Body of pancreas (tissue), 4 donors: ENCODE measurements around the gene EDAR.

Source experiments
- CTCF ChIP-seq, 7 experiments: fragments of 450-650 bp in 4 of 7; fragments of 200-600 bp in 3 of 7; sonication (generic) in 3 of 7; IDR thresholded peaks; one replicate each; pipeline ENCODE4 v1.5.1; 2016 to 2019; ENCODE audit warnings: antibody characterized with exemption in 7 of 7
- POLR2A ChIP-seq, 3 donors: fragments of 450-650 bp; IDR thresholded peaks; one replicate each; pipeline ENCODE4 v1.6.1; 2016; ENCODE audit warnings: antibody characterized with exemption in 3 of 3, mild to moderate bottlenecking in 2 of 3

- no peak for TF ChIP-seq CTCF (IDR thresholded peaks at IDR 0.05)
- TF ChIP-seq POLR2A (IDR thresholded peaks at IDR 0.05): no peak
These were observed 120.1 kb downstream of the EDAR start for GRCh38 chr2:108868911-108869310.
